ENCODE measurements around the gene HYI.

Gene HYI

GRCh38 chr1:43451701-43452532 is 1.8 kb downstream of the HYI start:
- no peaks in the 10 kb centered on the region for H3K27me3 ChIP-seq (ENCODE audit: insufficient read depth, poor library complexity, severe bottlenecking)
- TF ChIP-seq REST (IDR thresholded peaks at IDR 0.05; ENCODE audit: insufficient replicate concordance, low read depth) (no peak), GABPA (IDR thresholded peaks at IDR 0.05; ENCODE audit: low read depth) (no peak), SPI1 (IDR thresholded peaks at IDR 0.05; ENCODE audit: borderline replicate concordance, low read depth) (no peak), POLR2AphosphoS5 (IDR thresholded peaks at IDR 0.05; ENCODE audit: low read depth) (no peak)
- TF ChIP-seq, protein P1, sequence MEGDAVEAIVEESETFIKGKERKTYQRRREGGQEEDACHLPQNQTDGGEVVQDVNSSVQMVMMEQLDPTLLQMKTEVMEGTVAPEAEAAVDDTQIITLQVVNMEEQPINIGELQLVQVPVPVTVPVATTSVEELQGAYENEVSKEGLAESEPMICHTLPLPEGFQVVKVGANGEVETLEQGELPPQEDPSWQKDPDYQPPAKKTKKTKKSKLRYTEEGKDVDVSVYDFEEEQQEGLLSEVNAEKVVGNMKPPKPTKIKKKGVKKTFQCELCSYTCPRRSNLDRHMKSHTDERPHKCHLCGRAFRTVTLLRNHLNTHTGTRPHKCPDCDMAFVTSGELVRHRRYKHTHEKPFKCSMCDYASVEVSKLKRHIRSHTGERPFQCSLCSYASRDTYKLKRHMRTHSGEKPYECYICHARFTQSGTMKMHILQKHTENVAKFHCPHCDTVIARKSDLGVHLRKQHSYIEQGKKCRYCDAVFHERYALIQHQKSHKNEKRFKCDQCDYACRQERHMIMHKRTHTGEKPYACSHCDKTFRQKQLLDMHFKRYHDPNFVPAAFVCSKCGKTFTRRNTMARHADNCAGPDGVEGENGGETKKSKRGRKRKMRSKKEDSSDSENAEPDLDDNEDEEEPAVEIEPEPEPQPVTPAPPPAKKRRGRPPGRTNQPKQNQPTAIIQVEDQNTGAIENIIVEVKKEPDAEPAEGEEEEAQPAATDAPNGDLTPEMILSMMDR (IDR thresholded peaks at IDR 0.05; ENCODE audit: insufficient read depth, low read length): no peak
- H3K4me3 ChIP-seq (replicated peaks; ENCODE audit: insufficient read depth, low read length): no peak overlapping the region
- DNase-seq (ENCODE audit: low read depth in 1 of 2, low spot score in 1 of 2): no peak
- H3K27ac ChIP-seq (replicated peaks): no peak overlapping the region

GRCh38 chr1:43451157-43451591 is 2.6 kb downstream of the HYI start:
- Histone ChIP-seq H3K4me3 (replicated peaks; ENCODE audit: insufficient read depth, low read length) (no peak overlapping the region), H3K27me3 (ENCODE audit: insufficient read depth, poor library complexity, severe bottlenecking) (no peaks in the 10 kb centered on the region), H3K27ac (replicated peaks) (no peak overlapping the region)
- DNase-seq (ENCODE audit: low read depth in 1 of 2, low spot score in 1 of 2): no peak
- TF ChIP-seq GABPA (IDR thresholded peaks at IDR 0.05; ENCODE audit: low read depth) (no peak), POLR2AphosphoS5 (IDR thresholded peaks at IDR 0.05; ENCODE audit: low read depth) (no peak), SPI1 (IDR thresholded peaks at IDR 0.05; ENCODE audit: borderline replicate concordance, low read depth) (no peak)

DNA sequence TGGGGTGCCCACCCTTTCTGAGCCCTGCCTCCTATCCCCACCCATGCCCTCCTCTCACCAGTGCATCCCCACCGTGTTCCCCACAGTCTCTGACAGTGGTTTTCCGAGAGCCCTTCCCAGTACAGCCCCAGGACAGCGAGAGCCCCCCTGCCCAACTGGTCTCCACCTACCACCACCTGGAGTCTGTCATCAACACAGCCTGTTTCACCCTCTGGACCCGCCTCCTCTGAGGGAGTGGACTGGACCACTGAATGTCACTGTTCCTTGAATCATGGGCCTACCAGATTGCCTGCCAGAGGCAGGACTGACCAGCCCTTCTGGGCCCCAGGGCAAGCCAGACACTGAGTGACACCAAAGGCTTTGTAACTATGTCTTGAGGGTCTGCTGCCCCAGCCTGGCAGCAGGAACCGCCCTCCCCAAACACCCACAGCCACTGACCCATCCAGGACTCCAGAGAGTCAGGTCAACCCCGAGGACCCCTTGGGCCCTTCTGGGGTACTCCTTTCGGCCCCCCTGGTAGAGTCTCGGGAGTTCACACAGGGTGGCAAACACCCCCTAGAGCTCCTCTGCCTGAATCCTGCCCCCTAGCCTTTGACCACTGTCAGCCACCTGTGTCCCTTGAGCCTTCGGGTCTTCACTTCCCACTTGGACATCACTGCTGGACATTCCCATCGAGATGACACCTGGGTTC is 3.3 kb downstream of the HYI start:
- Histone ChIP-seq H3K27me3 (ENCODE audit: insufficient read depth, poor library complexity, severe bottlenecking) (no peaks in the 10 kb centered on the region), H3K27ac (replicated peaks) (no peak overlapping the region), H3K4me3 (replicated peaks; ENCODE audit: insufficient read depth, low read length) (no peak overlapping the region)
- DNase-seq (ENCODE audit: low read depth in 1 of 2, low spot score in 1 of 2): no peak
- TF ChIP-seq REST (IDR thresholded peaks at IDR 0.05; ENCODE audit: insufficient replicate concordance, low read depth) (no peak), GABPA (IDR thresholded peaks at IDR 0.05; ENCODE audit: low read depth) (no peak)

DNA sequence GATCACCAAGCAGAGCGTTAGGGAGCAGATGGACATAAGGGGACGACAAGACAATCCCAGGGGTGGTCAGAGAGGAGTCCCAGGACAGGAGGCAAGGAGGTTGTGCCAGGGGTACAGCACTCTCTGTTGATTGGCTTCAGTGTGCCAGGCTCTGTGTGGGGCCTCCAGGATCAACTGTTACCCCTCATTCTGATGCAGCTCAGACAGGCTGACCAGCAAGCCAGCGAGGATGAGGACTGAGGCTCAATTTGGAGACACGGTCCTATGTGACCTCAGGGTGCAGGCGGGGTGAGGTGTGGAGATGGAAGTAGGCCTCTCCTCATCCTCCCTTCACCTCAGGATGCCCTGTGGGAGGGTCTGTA is 4.0 kb downstream of the HYI start:
- H3K27me3 ChIP-seq (ENCODE audit: insufficient read depth, poor library complexity, severe bottlenecking): no peaks in the 10 kb centered on the region
- no peak for TF ChIP-seq POLR2AphosphoS5 (IDR thresholded peaks at IDR 0.05; ENCODE audit: low read depth)
- no peak for TF ChIP-seq SPI1 (IDR thresholded peaks at IDR 0.05; ENCODE audit: borderline replicate concordance, low read depth)
- no peak for TF ChIP-seq REST (IDR thresholded peaks at IDR 0.05; ENCODE audit: insufficient replicate concordance, low read depth)
- TF ChIP-seq, protein P1 (IDR thresholded peaks at IDR 0.05; ENCODE audit: insufficient read depth, low read length): no peak
- TF ChIP-seq GABPA (IDR thresholded peaks at IDR 0.05; ENCODE audit: low read depth): no peak
- DNase-seq (ENCODE audit: low read depth in 1 of 2, low spot score in 1 of 2): no peak
- no peak overlapping the region for H3K27ac ChIP-seq (replicated peaks)
- H3K4me3 ChIP-seq (replicated peaks; ENCODE audit: insufficient read depth, low read length): no peak overlapping the region
